Panc1 (cell line): ENCODE data around the gene TANGO6. TPM values are rescaled to one million over a fixed set of nuclear protein-coding genes. Genes with fewer than 3 reads are reported as not detected.

Experiments used
- ATAC-seq: fragments of 200-7000 bp; cut with Tn5 transposase; 2 replicates; pipeline ENCODE4 v1.9.1; 2020; ENCODE audit warnings: mild to moderate bottlenecking, moderate library complexity
- BruUV-seq: library from RNA; stranded (reverse); fragments of 400-500 nt; replicated peaks from 2 replicates; lab custom pipeline; 2021; lab: Mats Ljungman, UMichigan
- CTCF ChIA-PET: fragments of 300-600 bp; sonication (Branson Sonifier 250); formaldehyde crosslinking; loops from one replicate; lab custom pipeline; 2022; ENCODE audit warnings: antibody characterized with exemption; lab: Charles Lee
- POLR2A ChIA-PET: fragments of 300-600 bp; sonication (Branson Sonifier 250); formaldehyde crosslinking; loops from one replicate; lab custom pipeline; 2022; ENCODE audit warnings: antibody characterized with exemption; lab: Charles Lee
- DNase-seq: peaks from one replicate; pipeline ENCODE4 v3.0.0-alpha.2; 2010; ENCODE audit warnings: low read depth, low spot score
- H3K27ac ChIP-seq: 2 replicates; pipeline ENCODE4 v1.5.1; 2011; ENCODE audit warnings: mild to moderate bottlenecking, low read length, inconsistent platforms
- H3K27me3 ChIP-seq: fragments of 200-500 bp; sonication (Bioruptor generic); 2 replicates; pipeline ENCODE4 v1.6.0; 2014; ENCODE audit warnings: low read length, inconsistent platforms; ENCODE audit not compliant: control insufficient read depth, insufficient read depth
- H3K36me3 ChIP-seq: fragments of 200-500 bp; sonication (Bioruptor generic); 2 replicates; pipeline ENCODE4 v1.5.1; 2014; ENCODE audit warnings: inconsistent platforms, mild to moderate bottlenecking, low read length, moderate library complexity; ENCODE audit not compliant: control insufficient read depth, insufficient read depth
- H3K4me1 ChIP-seq: 2 replicates; pipeline ENCODE4 v1.5.1; 2011; ENCODE audit warnings: inconsistent platforms, mild to moderate bottlenecking, low read length, moderate library complexity; ENCODE audit not compliant: control insufficient read depth, insufficient read depth
- H3K4me3 ChIP-seq, 2 experiments: 2 replicates each; pipeline ENCODE4 v1.5.1; 2011 to 2012; ENCODE audit warnings: low read depth in 2 of 2, low read length in 2 of 2, mild to moderate bottlenecking in 2 of 2, inconsistent platforms in 1 of 2, moderate library complexity in 1 of 2
- H3K9me3 ChIP-seq: fragments of 200-500 bp; sonication (Bioruptor generic); 2 replicates; pipeline ENCODE4 v1.5.1; 2014; ENCODE audit warnings: low read depth, mild to moderate bottlenecking, inconsistent platforms, low read length, moderate library complexity; ENCODE audit not compliant: control insufficient read depth, insufficient read depth
- POLR2AphosphoS5 ChIP-seq: IDR thresholded peaks from 2 replicates; pipeline ENCODE4 v1.6.1; 2012; ENCODE audit warnings: mild to moderate bottlenecking, low read depth, low read length, moderate library complexity
- SIN3A ChIP-seq: IDR thresholded peaks from 2 replicates; pipeline ENCODE4 v1.6.1; 2012; ENCODE audit warnings: low read depth, mild to moderate bottlenecking, low read length, moderate library complexity, borderline replicate concordance; ENCODE audit not compliant: insufficient read depth
- TCF7L2 ChIP-seq: IDR thresholded peaks from 2 replicates; pipeline ENCODE4 v1.6.1; 2011; ENCODE audit warnings: mild to moderate bottlenecking, low read depth, low read length, inconsistent platforms
- in situ Hi-C: cut with HindIII; loops from 2 replicates; pipeline ENCODE4 v1.10.0; 2016; ENCODE audit warnings: low sequenced_read_pairs, low pct_unique_long_range_greater_than_20kb
- intact Hi-C: fragments of 100-400 bp; cut with micrococcal nuclease; formaldehyde crosslinking; loops from one replicate; pipeline ENCODE4 v1.10.0; 2022; ENCODE audit not compliant: unreplicated experiment
- total RNA-seq: library from RNA; stranded (reverse); gene quantifications from one replicate; pipeline ENCODE4 v1.2.1, GENCODE V29; 2021; ENCODE audit not compliant: unreplicated experiment
- TF ChIP-seq, protein P1 (sequence below), 2 experiments: IDR thresholded peaks; 2 replicates each; pipeline ENCODE4 v1.6.1; 2011 to 2012; ENCODE audit warnings: low read depth in 2 of 2, control low read depth in 1 of 2, low read length in 1 of 2, mild to moderate bottlenecking in 1 of 2, moderate library complexity in 1 of 2; ENCODE audit not compliant: insufficient read depth in 1 of 2
- TF ChIP-seq, protein P2 (sequence below): fragments of 450-650 bp; IDR thresholded peaks from 2 replicates; pipeline ENCODE4 v1.5.1; 2017; ENCODE audit warnings: mild to moderate bottlenecking

The TANGO6 gene
- total RNA-seq, 1 experiment from 2014 or later: 11.0 TPM

GRCh38 chr16:68884861-68885720 lies 41.8 kb downstream of the TANGO6 start:
- in situ Hi-C loops: no loop called here
- CTCF ChIA-PET: interaction anchor here (0.6 kb wide), 2 partner anchors 311 to 329 kb away, joined by 3 to 4 read pairs; no protein-coding TSS in a partner anchor

DNA sequence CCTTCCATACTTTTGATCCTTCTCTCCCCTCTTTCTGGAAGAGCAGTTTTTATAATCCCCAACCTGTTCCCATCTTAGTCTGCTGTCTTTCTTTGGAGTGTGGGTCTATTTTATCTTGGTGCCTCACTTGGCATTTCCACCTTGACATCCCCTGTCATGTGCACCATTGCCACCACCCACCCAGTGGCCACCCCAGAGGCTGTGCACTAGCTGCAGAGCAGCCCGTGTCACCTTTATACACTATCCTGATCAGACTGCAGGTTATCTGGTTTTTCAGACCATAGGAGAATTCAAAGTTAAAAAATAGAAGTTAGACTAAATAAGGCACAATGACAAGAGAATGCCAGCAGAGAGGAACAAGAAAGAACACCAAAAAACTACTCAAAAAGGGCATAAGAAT lies 43.8 kb downstream of the TANGO6 start:
- no peaks in the 10 kb centered on the region for H3K4me1 ChIP-seq
- BruUV-seq: no TSS peak
- no peak overlapping the region for H3K4me3 ChIP-seq
- TF ChIP-seq SIN3A (no peak), POLR2AphosphoS5 (no peak), TCF7L2 (no peak)
- TF ChIP-seq, protein P1, sequence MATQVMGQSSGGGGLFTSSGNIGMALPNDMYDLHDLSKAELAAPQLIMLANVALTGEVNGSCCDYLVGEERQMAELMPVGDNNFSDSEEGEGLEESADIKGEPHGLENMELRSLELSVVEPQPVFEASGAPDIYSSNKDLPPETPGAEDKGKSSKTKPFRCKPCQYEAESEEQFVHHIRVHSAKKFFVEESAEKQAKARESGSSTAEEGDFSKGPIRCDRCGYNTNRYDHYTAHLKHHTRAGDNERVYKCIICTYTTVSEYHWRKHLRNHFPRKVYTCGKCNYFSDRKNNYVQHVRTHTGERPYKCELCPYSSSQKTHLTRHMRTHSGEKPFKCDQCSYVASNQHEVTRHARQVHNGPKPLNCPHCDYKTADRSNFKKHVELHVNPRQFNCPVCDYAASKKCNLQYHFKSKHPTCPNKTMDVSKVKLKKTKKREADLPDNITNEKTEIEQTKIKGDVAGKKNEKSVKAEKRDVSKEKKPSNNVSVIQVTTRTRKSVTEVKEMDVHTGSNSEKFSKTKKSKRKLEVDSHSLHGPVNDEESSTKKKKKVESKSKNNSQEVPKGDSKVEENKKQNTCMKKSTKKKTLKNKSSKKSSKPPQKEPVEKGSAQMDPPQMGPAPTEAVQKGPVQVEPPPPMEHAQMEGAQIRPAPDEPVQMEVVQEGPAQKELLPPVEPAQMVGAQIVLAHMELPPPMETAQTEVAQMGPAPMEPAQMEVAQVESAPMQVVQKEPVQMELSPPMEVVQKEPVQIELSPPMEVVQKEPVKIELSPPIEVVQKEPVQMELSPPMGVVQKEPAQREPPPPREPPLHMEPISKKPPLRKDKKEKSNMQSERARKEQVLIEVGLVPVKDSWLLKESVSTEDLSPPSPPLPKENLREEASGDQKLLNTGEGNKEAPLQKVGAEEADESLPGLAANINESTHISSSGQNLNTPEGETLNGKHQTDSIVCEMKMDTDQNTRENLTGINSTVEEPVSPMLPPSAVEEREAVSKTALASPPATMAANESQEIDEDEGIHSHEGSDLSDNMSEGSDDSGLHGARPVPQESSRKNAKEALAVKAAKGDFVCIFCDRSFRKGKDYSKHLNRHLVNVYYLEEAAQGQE (IDR thresholded peaks at IDR 0.05; ENCODE audit: insufficient read depth in 1 of 2, low read depth in 2 of 2, low read length in 1 of 2): no peak
- TF ChIP-seq, protein P2, sequence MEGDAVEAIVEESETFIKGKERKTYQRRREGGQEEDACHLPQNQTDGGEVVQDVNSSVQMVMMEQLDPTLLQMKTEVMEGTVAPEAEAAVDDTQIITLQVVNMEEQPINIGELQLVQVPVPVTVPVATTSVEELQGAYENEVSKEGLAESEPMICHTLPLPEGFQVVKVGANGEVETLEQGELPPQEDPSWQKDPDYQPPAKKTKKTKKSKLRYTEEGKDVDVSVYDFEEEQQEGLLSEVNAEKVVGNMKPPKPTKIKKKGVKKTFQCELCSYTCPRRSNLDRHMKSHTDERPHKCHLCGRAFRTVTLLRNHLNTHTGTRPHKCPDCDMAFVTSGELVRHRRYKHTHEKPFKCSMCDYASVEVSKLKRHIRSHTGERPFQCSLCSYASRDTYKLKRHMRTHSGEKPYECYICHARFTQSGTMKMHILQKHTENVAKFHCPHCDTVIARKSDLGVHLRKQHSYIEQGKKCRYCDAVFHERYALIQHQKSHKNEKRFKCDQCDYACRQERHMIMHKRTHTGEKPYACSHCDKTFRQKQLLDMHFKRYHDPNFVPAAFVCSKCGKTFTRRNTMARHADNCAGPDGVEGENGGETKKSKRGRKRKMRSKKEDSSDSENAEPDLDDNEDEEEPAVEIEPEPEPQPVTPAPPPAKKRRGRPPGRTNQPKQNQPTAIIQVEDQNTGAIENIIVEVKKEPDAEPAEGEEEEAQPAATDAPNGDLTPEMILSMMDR: no peak
- H3K36me3 ChIP-seq: no peaks in the 10 kb centered on the region
- no peaks in the 10 kb centered on the region for H3K9me3 ChIP-seq
- no peak overlapping the region for H3K27ac ChIP-seq
- intact Hi-C loops: no loop called here
- ATAC-seq: no peak
- no peak for DNase-seq
- POLR2A ChIA-PET: no interaction called here
- CTCF ChIA-PET: no interaction called here
- in situ Hi-C loops: no loop called here
- no peaks in the 10 kb centered on the region for H3K27me3 ChIP-seq

More at GRCh38 chr16:68884861-68885720, 41.8 kb downstream of the TANGO6 start:
- no peaks in the 10 kb centered on the region for H3K9me3 ChIP-seq
- no peak for TF ChIP-seq POLR2AphosphoS5
- TF ChIP-seq TCF7L2: no peak
- TF ChIP-seq, protein P1 (IDR thresholded peaks at IDR 0.05; ENCODE audit: insufficient read depth in 1 of 2, low read depth in 2 of 2, low read length in 1 of 2): no peak
- intact Hi-C loops: no loop called here
- no peaks in the 10 kb centered on the region for H3K4me1 ChIP-seq
- DNase-seq (no peak), ATAC-seq (no peak)
- no peak overlapping the region for H3K4me3 ChIP-seq
- POLR2A ChIA-PET: no interaction called here
- peaks cover 2% of the 10 kb centered on the region; the same call in 1 of the 2 replicates for H3K36me3 ChIP-seq
- no peaks in the 10 kb centered on the region for H3K27me3 ChIP-seq
- no TSS peak for BruUV-seq
- no peak overlapping the region for H3K27ac ChIP-seq
